Stimulated activated CD8-positive, alpha-beta memory T cell treated with anti-CD3 and anti-CD28 coated beads, Interleukin-4, amount 100 ng/mL, for 4 hours (primary cell): ENCODE data around the gene CXCR2.
"Not testable (repeated sequence)": the region's sequence is repeated elsewhere in the genome, so short reads cannot be mapped to it uniquely, and the experiment has no call there.

Source experiments
- DNase-seq, 2 donors: peaks; one replicate each; pipeline ENCODE4 v3.0.0-alpha.2; 2020; ENCODE audit warnings: low read depth in 2 of 2, low spot score in 1 of 2

Gene CXCR2

GRCh38 chr2:218125626-218126080 lies at the start of gene CXCR2:
CXCR2 (plus strand) TSS chr2:218126028; CDS start chr2:218134802, 8,774 bp downstream.
- no peak for DNase-seq

- DNase-seq, result no peak
Observed at GRCh38 chr2:218077464-218078216, 48.2 kb upstream of the CXCR2 start.

DNA sequence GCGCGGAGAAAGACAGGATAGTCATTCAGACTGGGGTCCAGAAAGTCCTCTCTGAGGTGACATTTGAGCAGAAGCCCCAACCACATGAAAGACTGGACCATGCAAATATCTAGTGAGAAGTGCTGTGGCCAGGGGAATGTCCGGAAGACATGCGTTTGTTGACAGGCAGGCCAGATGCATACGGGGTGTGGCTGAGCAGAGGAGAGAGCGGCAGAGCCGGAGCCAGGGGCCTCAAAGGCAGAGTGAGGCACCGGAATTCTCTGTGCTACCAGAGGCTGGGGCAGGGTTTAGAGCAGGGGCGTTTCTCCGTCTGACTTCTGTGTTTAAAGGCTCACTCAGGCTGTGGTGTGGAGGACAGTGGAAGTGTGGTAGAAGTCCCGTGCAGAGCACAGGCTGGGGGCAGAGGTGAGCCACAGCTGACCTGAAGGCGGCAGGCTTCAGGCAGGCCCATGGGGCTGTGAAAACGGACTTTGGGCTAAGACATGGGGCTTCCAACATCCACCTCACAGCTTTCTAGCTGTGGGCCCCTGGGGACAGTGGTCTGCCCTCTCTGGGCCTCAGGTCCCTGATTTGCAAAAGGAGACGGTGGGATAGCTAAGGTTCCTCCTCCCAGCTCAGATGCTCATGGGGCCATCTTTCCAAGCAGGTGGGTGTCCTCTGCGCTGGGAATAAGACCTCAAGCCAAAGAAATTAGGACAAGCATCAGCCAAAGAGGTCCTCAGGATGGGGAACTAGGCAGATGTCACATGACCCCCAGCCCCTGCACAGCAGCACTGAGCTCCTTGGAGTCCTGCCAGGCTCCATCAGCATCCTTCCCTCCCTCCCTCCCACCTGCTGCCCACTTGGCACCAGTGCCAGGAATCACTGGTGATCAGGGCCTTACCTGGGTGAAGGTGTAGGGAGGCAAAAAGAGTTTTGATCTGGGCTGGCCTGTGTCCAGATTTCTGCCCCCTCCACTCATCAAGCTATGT lies 45.6 kb upstream of the CXCR2 start:
- no peak for DNase-seq

GRCh38 chr2:218081063-218081462 lies 44.8 kb upstream of the CXCR2 start:
- no peak for DNase-seq

GRCh38 chr2:218081695-218082094 lies 44.1 kb upstream of the CXCR2 start:
- no peak for DNase-seq

DNA sequence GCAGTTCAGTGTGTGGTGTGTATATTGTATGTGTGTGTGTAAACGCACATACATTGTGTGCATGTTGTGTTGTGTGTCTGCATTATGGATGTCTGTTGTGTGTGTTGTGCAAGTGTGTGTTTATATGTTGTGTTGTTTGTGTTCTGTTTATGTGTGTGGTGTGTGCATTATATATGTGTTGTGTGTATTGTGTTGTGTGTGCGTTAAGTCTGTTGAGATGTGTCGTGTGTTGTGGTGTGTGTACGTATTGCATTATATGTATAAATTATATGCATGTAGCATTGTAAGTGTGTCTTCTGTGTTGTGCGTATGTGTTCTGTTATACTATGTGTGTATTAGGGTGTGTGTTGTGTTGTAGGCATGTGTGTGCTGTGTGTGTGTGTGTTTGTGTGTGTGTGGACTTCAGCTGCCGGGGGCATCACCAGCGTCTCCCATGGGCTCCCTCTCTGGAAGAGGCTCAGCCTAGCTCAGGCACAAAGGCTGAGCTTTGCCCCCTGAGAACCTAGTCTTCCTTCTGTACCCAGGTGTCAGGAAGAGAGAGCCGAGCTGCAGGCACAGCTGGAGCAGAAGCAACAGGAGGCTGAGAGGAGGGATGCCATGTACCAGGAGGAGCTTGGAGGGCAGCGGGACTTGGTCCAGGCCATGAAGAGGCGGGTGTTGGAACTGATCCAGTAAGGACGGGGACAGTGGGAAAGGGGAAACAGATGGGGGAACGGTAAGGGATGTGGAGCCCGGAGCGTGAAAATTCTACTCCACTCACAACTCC lies 43.1 kb upstream of the CXCR2 start:
- no peak for DNase-seq

DNA sequence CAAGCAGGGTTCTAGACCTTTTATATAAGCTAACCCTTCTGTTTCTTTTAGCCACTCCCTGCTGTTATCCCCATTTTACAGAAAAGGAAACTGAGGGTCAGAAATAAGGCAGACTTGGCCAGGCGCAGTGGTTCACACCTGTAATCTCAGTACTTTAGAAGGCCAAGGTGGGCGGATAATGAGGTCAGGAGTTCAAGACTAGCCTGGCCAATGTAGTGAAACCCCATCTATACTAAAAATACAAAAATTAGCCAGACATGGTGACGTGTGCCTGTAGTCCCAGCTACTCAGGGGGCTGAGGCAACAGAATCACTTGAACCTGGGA lies 42.5 kb upstream of the CXCR2 start:
- no peak for DNase-seq

DNA sequence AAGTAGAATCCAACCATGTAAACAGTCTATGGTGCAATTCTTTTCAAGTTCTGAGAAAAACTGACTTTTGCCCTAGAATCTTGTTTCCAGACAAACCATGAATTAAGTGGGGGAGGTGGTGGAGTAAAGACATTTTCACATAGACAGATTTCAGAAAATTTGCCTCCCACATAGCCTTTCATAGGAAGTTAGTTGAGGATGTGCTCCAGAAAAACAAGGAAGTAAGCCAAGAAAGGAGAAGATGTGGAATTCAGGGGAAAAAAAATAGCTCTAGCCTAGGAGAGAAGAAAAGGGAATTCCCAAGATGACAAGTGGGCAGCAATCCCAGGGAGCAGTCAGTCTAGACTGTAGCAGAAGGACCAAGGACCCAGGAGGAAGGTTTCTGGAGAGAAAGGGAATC lies 39.4 kb upstream of the CXCR2 start:
- DNase-seq, result no peak

- no peak for DNase-seq
Observed at GRCh38 chr2:218089259-218089658, 36.6 kb upstream of the CXCR2 start.

- DNase-seq, result no peak
Observed at GRCh38 chr2:218091746-218092145, 34.1 kb upstream of the CXCR2 start.

GRCh38 chr2:218093879-218094278 lies 31.9 kb upstream of the CXCR2 start:
- DNase-seq, result no peak

GRCh38 chr2:218095853-218096252 lies 30.0 kb upstream of the CXCR2 start:
- DNase-seq, result no peak

GRCh38 chr2:218097975-218098374 lies 27.9 kb upstream of the CXCR2 start:
- no peak for DNase-seq

GRCh38 chr2:218108834-218109233 lies 17.0 kb upstream of the CXCR2 start:
- not testable (repeated sequence) for DNase-seq

- DNase-seq, result not testable (repeated sequence)
Observed at GRCh38 chr2:218121789-218122188, 4.0 kb upstream of the CXCR2 start.

DNA sequence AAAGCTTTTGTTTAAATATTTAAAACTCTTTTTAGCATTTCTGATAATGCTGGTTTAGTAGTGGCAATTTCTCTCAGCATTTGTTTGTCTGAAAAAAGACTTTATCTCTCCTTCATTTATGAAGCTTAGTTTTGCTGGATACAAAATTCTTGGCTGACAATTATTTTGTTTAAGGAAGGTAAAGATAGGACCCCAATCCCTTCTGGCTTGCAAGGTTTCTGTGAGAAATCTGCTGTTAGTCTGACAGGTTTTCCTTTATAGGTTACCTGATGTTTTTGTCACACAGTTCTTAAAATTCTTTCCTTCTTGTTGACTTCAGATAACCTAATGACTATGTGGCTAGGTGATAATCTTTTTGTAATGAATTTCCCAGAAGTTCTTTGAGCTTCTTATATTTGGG lies 3.5 kb upstream of the CXCR2 start:
- DNase-seq, result not testable (repeated sequence)

- DNase-seq, result no peak
Observed at GRCh38 chr2:218123986-218124385, 1.8 kb upstream of the CXCR2 start.

DNA sequence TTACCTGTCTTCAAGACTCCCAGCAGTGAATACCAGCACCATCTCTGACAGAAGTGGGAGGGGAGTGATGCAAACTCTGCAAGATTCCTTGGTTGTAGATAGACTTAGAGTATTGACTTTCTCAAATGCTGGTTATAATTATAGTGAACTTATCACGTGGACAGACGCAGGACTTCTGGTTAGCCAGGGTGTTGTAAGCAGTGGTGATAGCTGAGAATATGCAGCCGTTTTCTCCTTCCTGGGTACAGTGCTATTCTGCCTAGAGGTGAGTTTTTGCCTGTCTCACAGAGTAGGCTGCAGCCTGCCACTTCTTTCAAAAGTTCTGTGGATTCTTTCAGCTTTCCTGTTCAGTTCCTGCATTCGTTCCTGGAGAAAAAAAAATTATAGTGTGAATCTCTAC lies 733 bp upstream of the CXCR2 start:
- no peak for DNase-seq

- no peak for DNase-seq
Observed at GRCh38 chr2:218127929-218128455, 2.2 kb downstream of the CXCR2 start.

GRCh38 chr2:218128781-218129457 lies 3.1 kb downstream of the CXCR2 start:
- no peak for DNase-seq
